ENCODE measurements around the gene PRAMEF1.
"Not testable (repeated sequence)": the region's sequence is repeated elsewhere in the genome, so short reads cannot be mapped to it uniquely, and the experiment has no call there.

Gene PRAMEF1
- 0 reads per million in 4 experiments for total RNA-seq

GRCh38 chr1:12791097-12791496 lies at the start of gene PRAMEF1:
Gene PRAMEF1, plus strand, starts transcription at chr1:12791397. Its CDS starts 1,831 bp downstream, at chr1:12793228.
- DNase-seq, result not testable (repeated sequence)

- no peak for DNase-seq
Observed at GRCh38 chr1:12741946-12742345, 49.3 kb upstream of the PRAMEF1 start.

- no peak for DNase-seq
Observed at GRCh38 chr1:12745126-12745991, 45.8 kb upstream of the PRAMEF1 start.

GRCh38 chr1:12745992-12746323 lies 45.2 kb upstream of the PRAMEF1 start, which contains the start of gene CFAP107:
Gene CFAP107, plus strand, starts transcription at chr1:12746200. Its CDS starts 231 bp downstream, at chr1:12746431.
- DNase-seq, result no peak

GRCh38 chr1:12748778-12749355 lies 42.3 kb upstream of the PRAMEF1 start:
- DNase-seq, result no peak

GRCh38 chr1:12754738-12755137 lies 36.5 kb upstream of the PRAMEF1 start:
- no peak for DNase-seq

- DNase-seq, result no peak
Observed at GRCh38 chr1:12756273-12756672, 34.9 kb upstream of the PRAMEF1 start.

- DNase-seq, result no peak
Observed at GRCh38 chr1:12756768-12757413, 34.3 kb upstream of the PRAMEF1 start.

GRCh38 chr1:12757836-12758235 lies 33.4 kb upstream of the PRAMEF1 start:
- no peak for DNase-seq

GRCh38 chr1:12760256-12760795 lies 30.9 kb upstream of the PRAMEF1 start:
- no peak for DNase-seq

GRCh38 chr1:12761781-12762180 lies 29.4 kb upstream of the PRAMEF1 start:
- DNase-seq, result no peak

GRCh38 chr1:12762766-12763165 lies 28.4 kb upstream of the PRAMEF1 start:
- DNase-seq, result no peak

GRCh38 chr1:12763479-12763878 lies 27.7 kb upstream of the PRAMEF1 start:
- DNase-seq, result no peak

- DNase-seq, result no peak
Observed at GRCh38 chr1:12764016-12764415, 27.2 kb upstream of the PRAMEF1 start.

- DNase-seq, result no peak
Observed at GRCh38 chr1:12769031-12769430, 22.2 kb upstream of the PRAMEF1 start.

- DNase-seq, result no peak
Observed at GRCh38 chr1:12769976-12770505, 21.2 kb upstream of the PRAMEF1 start.

GRCh38 chr1:12770620-12771019 lies 20.6 kb upstream of the PRAMEF1 start:
- no peak for DNase-seq

GRCh38 chr1:12771186-12771585 lies 20.0 kb upstream of the PRAMEF1 start:
- no peak for DNase-seq

GRCh38 chr1:12772520-12772919 lies 18.7 kb upstream of the PRAMEF1 start:
- DNase-seq, result no peak

GRCh38 chr1:12773438-12773837 lies 17.8 kb upstream of the PRAMEF1 start, which contains the start of gene PRAMEF12:
Gene PRAMEF12, plus strand, starts transcription at chr1:12773738. Its CDS starts 1,130 bp downstream, at chr1:12774868.
- DNase-seq, result no peak

GRCh38 chr1:12774801-12775345 lies 16.3 kb upstream of the PRAMEF1 start:
- no peak for DNase-seq

- no peak for DNase-seq
Observed at GRCh38 chr1:12775443-12775842, 15.8 kb upstream of the PRAMEF1 start.
